Stimulated activated CD8-positive, alpha-beta memory T cell treated with anti-CD3 and anti-CD28 coated beads, Interleukin-7, amount 100 ng/mL, for 4 hours (primary cell): ENCODE measurements around the gene ASAP2.
"Not testable (repeated sequence)": the region's sequence is repeated elsewhere in the genome, so short reads cannot be mapped to it uniquely, and the experiment has no call there.

Experiments
- DNase-seq, 2 donors: peaks; one replicate each; pipeline ENCODE4 v3.0.0-alpha.2; 2020; ENCODE audit warnings: low read depth in 2 of 2

Gene ASAP2

GRCh38 chr2:9251154-9252001 lies 44.8 kb downstream of the ASAP2 start:
- DNase-seq: no peak

- DNase-seq: no peak
Measured at GRCh38 chr2:9252002-9252357, 45.4 kb downstream of the ASAP2 start.

- no peak for DNase-seq
Measured at GRCh38 chr2:9255416-9255815, 48.8 kb downstream of the ASAP2 start.

- DNase-seq: no peak
Measured at GRCh38 chr2:9256147-9256546, 49.5 kb downstream of the ASAP2 start.

- DNase-seq: no peak
Measured at GRCh38 chr2:9256570-9257043, 50.0 kb downstream of the ASAP2 start.

GRCh38 chr2:9258501-9258900 lies 51.9 kb downstream of the ASAP2 start:
- no peak for DNase-seq

- no peak for DNase-seq
Measured at GRCh38 chr2:9258953-9259399, 52.4 kb downstream of the ASAP2 start.

- DNase-seq: no peak
Measured at GRCh38 chr2:9260464-9260918, 53.9 kb downstream of the ASAP2 start.

GRCh38 chr2:9261231-9261883 lies 54.7 kb downstream of the ASAP2 start:
- DNase-seq: no peak

- no peak for DNase-seq
Measured at GRCh38 chr2:9262671-9263171, 56.1 kb downstream of the ASAP2 start.

- DNase-seq: no peak
Measured at GRCh38 chr2:9263428-9263827, 56.8 kb downstream of the ASAP2 start.

GRCh38 chr2:9264301-9264700 lies 57.7 kb downstream of the ASAP2 start:
- DNase-seq: no peak

GRCh38 chr2:9266711-9267110 lies 60.1 kb downstream of the ASAP2 start:
- DNase-seq: no peak

GRCh38 chr2:9267286-9267685 lies 60.7 kb downstream of the ASAP2 start:
- DNase-seq: not testable (repeated sequence)

GRCh38 chr2:9268301-9269080 lies 61.9 kb downstream of the ASAP2 start:
- DNase-seq: no peak

- no peak for DNase-seq
Measured at GRCh38 chr2:9269295-9269694, 62.7 kb downstream of the ASAP2 start.

GRCh38 chr2:9269695-9270360 lies 63.2 kb downstream of the ASAP2 start:
- DNase-seq: no peak

- DNase-seq: no peak
Measured at GRCh38 chr2:9271091-9271490, 64.5 kb downstream of the ASAP2 start.

- DNase-seq: no peak
Measured at GRCh38 chr2:9271691-9272090, 65.1 kb downstream of the ASAP2 start.

- no peak for DNase-seq
Measured at GRCh38 chr2:9273486-9274130, 67.0 kb downstream of the ASAP2 start.
